Colonic mucosa (tissue), 4 donors: Measurements from ENCODE around the gene CA12. TPM values are rescaled to one million over a fixed set of nuclear protein-coding genes. Genes with fewer than 3 reads are reported as not detected.

Experiments used
- DNase-seq: peaks from one replicate; pipeline ENCODE4 v3.0.0-alpha.2; 2020
- H3K27ac ChIP-seq: fragments of 200-600 bp; one replicate; pipeline ENCODE4 v1.8.0; 2021
- H3K27me3 ChIP-seq: fragments of 200-600 bp; one replicate; pipeline ENCODE4 v1.8.0; 2021
- H3K36me3 ChIP-seq: fragments of 200-600 bp; one replicate; pipeline ENCODE4 v1.8.0; 2021
- H3K4me1 ChIP-seq: fragments of 200-600 bp; one replicate; pipeline ENCODE4 v1.8.0; 2021; ENCODE audit warnings: mild to moderate bottlenecking
- H3K4me3 ChIP-seq: fragments of 200-600 bp; one replicate; pipeline ENCODE4 v1.8.0; 2021
- H3K9ac ChIP-seq, 2 donors: one replicate each; pipeline ENCODE4 v1.7.0; 2013; ENCODE audit warnings: control low read depth in 2 of 2, low read depth in 2 of 2, low read length in 2 of 2
- H3K9me3 ChIP-seq: fragments of 200-600 bp; one replicate; pipeline ENCODE4 v1.8.0; 2021
- CTCF ChIP-seq: fragments of 200-600 bp; IDR thresholded peaks from one replicate; pipeline ENCODE4 v1.8.0; 2022; ENCODE audit warnings: antibody characterized with exemption, mild to moderate bottlenecking
- intact Hi-C: fragments of 100-400 bp; cut with DNase I; formaldehyde crosslinking; loops from one replicate; pipeline ENCODE4 v1.14.1; 2022
- total RNA-seq, 2 donors: library from RNA; stranded (reverse); fragmentation: NEBNext Ultra II Directional in 1 of 2; extraction: Animal tissue kit (Norgen Biotek cat#: 25700) in 1 of 2; gene quantifications; one replicate each; pipeline ENCODE4 v1.2.1, GENCODE V29; 2021
- donor health status: healthy.
- donor health status: DM: no; HTN: no; CAD: no.
- donor health status: DM: no; HTN: no; CAD: no.

Gene CA12
- total RNA-seq, 2 donors from 2014 or later: 290 to 339 TPM

GRCh38 chr15:63373330-63373729 is 8.3 kb downstream of the CA12 start:
- DNase-seq: no peak
- no peaks in the 10 kb centered on the region for H3K27me3 ChIP-seq
- no peaks in the 10 kb centered on the region for H3K4me1 ChIP-seq
- H3K27ac ChIP-seq: no peak overlapping the region
- H3K9me3 ChIP-seq: no peaks in the 10 kb centered on the region
- H3K4me3 ChIP-seq: no peak overlapping the region
- H3K9ac ChIP-seq: no peak overlapping the region
- TF ChIP-seq CTCF: no peak
- intact Hi-C loops: no loop called here
- no peaks in the 10 kb centered on the region for H3K36me3 ChIP-seq

- DNase-seq: no peak
- no peak overlapping the region for H3K4me3 ChIP-seq
- H3K4me1 ChIP-seq: no peaks in the 10 kb centered on the region
- no peaks in the 10 kb centered on the region for H3K9me3 ChIP-seq
- intact Hi-C loops: no loop called here
- no peaks in the 10 kb centered on the region for H3K27me3 ChIP-seq
- no peaks in the 10 kb centered on the region for H3K36me3 ChIP-seq
- TF ChIP-seq CTCF: no peak
- H3K27ac ChIP-seq: no peak overlapping the region
- H3K9ac ChIP-seq: no peak overlapping the region
These were observed 8.9 kb downstream of the CA12 start for GRCh38 chr15:63372753-63373152.

- Histone ChIP-seq H3K9me3 (no peaks in the 10 kb centered on the region), H3K4me3 (no peak overlapping the region), H3K27ac (no peak overlapping the region), H3K27me3 (no peaks in the 10 kb centered on the region), H3K9ac (no peak overlapping the region), H3K36me3 (no peaks in the 10 kb centered on the region), H3K4me1 (no peaks in the 10 kb centered on the region)
- DNase-seq: no peak
- intact Hi-C loops: no loop called here
- no peak for TF ChIP-seq CTCF
These were observed 9.5 kb downstream of the CA12 start for GRCh38 chr15:63372018-63372705.

GRCh38 chr15:63371297-63371918 is 10.2 kb downstream of the CA12 start:
- Histone ChIP-seq H3K9me3 (no peaks in the 10 kb centered on the region), H3K27ac (no peak overlapping the region), H3K4me3 (no peak overlapping the region), H3K4me1 (no peaks in the 10 kb centered on the region), H3K27me3 (no peaks in the 10 kb centered on the region), H3K9ac (no peak overlapping the region), H3K36me3 (no peaks in the 10 kb centered on the region)
- DNase-seq: no peak
- intact Hi-C loops: no loop called here
- no peak for TF ChIP-seq CTCF

GRCh38 chr15:63370764-63371163 is 10.9 kb downstream of the CA12 start:
- no peak overlapping the region for H3K4me3 ChIP-seq
- intact Hi-C loops: no loop called here
- no peaks in the 10 kb centered on the region for H3K36me3 ChIP-seq
- no peaks in the 10 kb centered on the region for H3K27me3 ChIP-seq
- H3K4me1 ChIP-seq: no peaks in the 10 kb centered on the region
- no peak for TF ChIP-seq CTCF
- no peaks in the 10 kb centered on the region for H3K9me3 ChIP-seq
- H3K9ac ChIP-seq: no peak overlapping the region
- no peak overlapping the region for H3K27ac ChIP-seq
- DNase-seq: no peak
